IMR-90 (cell line): ENCODE results near the gene CTDSPL. TPM values are rescaled to one million over a fixed set of nuclear protein-coding genes. Genes with fewer than 3 reads are reported as not detected.

Experiments used
- ATAC-seq: fragments of 200-7000 bp; cut with Tn5 transposase; 2 replicates; pipeline ENCODE4 v1.9.1; 2020; ENCODE audit warnings: low read depth, mild to moderate bottlenecking, moderate library complexity
- BruUV-seq: library from RNA; stranded (reverse); fragments of 400-500 nt; replicated peaks from 2 replicates; lab custom pipeline; 2021; lab: Mats Ljungman, UMichigan
- CTCF ChIA-PET: fragments of 300-600 bp; formaldehyde crosslinking; extraction: SDS; loops from one replicate; lab custom pipeline; 2021; ENCODE audit warnings: antibody characterized with exemption; lab: Yijun Ruan, JAX
- POLR2A ChIA-PET: fragments of 300-600 bp; sonication (Branson Sonifier 250); formaldehyde crosslinking; loops from one replicate; lab custom pipeline; 2022; ENCODE audit warnings: antibody characterized with exemption; ENCODE audit not compliant: unreplicated experiment; lab: Charles Lee
- DNase-seq: peaks from one replicate; pipeline ENCODE4 v3.0.0; 2013
- H2AFZ ChIP-seq: replicated peaks from 2 replicates; pipeline ENCODE3; 2013; ENCODE audit warnings: low read length, mild to moderate bottlenecking; ENCODE audit not compliant: poor library complexity
- H2AK5ac ChIP-seq: 2 replicates; pipeline ENCODE4 v1.6.1; 2013; ENCODE audit warnings: low read depth, low read length, inconsistent platforms
- H2AK9ac ChIP-seq: replicated peaks from 2 replicates; pipeline ENCODE3; 2013; ENCODE audit warnings: mild to moderate bottlenecking, low read depth, low read length, moderate library complexity; ENCODE audit not compliant: poor library complexity
- H2BK120ac ChIP-seq: 2 replicates; pipeline ENCODE4 v1.6.1; 2013; ENCODE audit warnings: low read depth, low read length, inconsistent platforms
- H2BK15ac ChIP-seq: 3 replicates; pipeline ENCODE4 v1.6.1; 2013; ENCODE audit warnings: low read depth, low read length, inconsistent platforms
- H2BK20ac ChIP-seq: 2 replicates; pipeline ENCODE4 v1.6.1; 2013; ENCODE audit warnings: low read depth, mild to moderate bottlenecking, inconsistent platforms, low read length, moderate library complexity
- H2BK5ac ChIP-seq: 2 replicates; pipeline ENCODE4 v1.6.1; 2013; ENCODE audit warnings: mild to moderate bottlenecking, low read depth, low read length, inconsistent platforms; ENCODE audit not compliant: poor library complexity, severe bottlenecking
- H3K14ac ChIP-seq: replicated peaks from 2 replicates; pipeline ENCODE4 v1.6.1; 2013; ENCODE audit warnings: low read depth, low read length, inconsistent platforms
- H3K18ac ChIP-seq: 2 replicates; pipeline ENCODE4 v1.6.1; 2013; ENCODE audit warnings: low read depth, low read length, control low read depth
- H3K23ac ChIP-seq: 2 replicates; pipeline ENCODE4 v1.6.1; 2013; ENCODE audit warnings: low read depth, low read length, inconsistent platforms
- H3K27ac ChIP-seq: 2 replicates; pipeline ENCODE4 v1.5.1; 2013; ENCODE audit warnings: mild to moderate bottlenecking, control low read depth, low read length; ENCODE audit not compliant: insufficient read depth
- H3K27me3 ChIP-seq: 2 replicates; pipeline ENCODE4 v1.6.1; 2013; ENCODE audit warnings: low read length; ENCODE audit not compliant: control insufficient read depth, insufficient read depth
- H3K36me3 ChIP-seq: 2 replicates; pipeline ENCODE4 v1.6.1; 2013; ENCODE audit warnings: low read length, mixed read lengths; ENCODE audit not compliant: control insufficient read depth, insufficient read depth
- H3K4ac ChIP-seq: 2 replicates; pipeline ENCODE4 v1.6.1; 2013; ENCODE audit warnings: low read depth, low read length, inconsistent platforms
- H3K4me1 ChIP-seq: 2 replicates; pipeline ENCODE4 v1.6.1; 2013; ENCODE audit warnings: low read length, mixed read lengths; ENCODE audit not compliant: control insufficient read depth, insufficient read depth
- H3K4me2 ChIP-seq: 2 replicates; pipeline ENCODE4 v1.6.1; 2013; ENCODE audit warnings: low read depth, mild to moderate bottlenecking, control low read depth, low read length, moderate library complexity
- H3K4me3 ChIP-seq: 2 replicates; pipeline ENCODE4 v1.5.1; 2013; ENCODE audit warnings: low read depth, mild to moderate bottlenecking, control low read depth, low read length, moderate library complexity; ENCODE audit not compliant: insufficient read depth
- H3K56ac ChIP-seq: 2 replicates; pipeline ENCODE4 v1.6.1; 2013; ENCODE audit warnings: low read length, inconsistent platforms; ENCODE audit not compliant: insufficient read depth; ENCODE audit errors: extremely low read depth
- H3K79me1 ChIP-seq, 2 experiments: 2 replicates each; pipeline ENCODE4 v1.6.1; 2013; ENCODE audit warnings: low read length in 2 of 2, inconsistent platforms in 1 of 2, low read depth in 1 of 2
- H3K9ac ChIP-seq: 2 replicates; pipeline ENCODE4 v1.6.1; 2013; ENCODE audit warnings: low read depth, low read length, control low read depth
- H3K9me1 ChIP-seq: 2 replicates; pipeline ENCODE4 v1.6.1; 2013; ENCODE audit warnings: low read length, inconsistent platforms; ENCODE audit not compliant: insufficient read depth
- H3K9me3 ChIP-seq: 2 replicates; pipeline ENCODE4 v1.6.1; 2013; ENCODE audit warnings: low read length; ENCODE audit not compliant: control insufficient read depth, insufficient read depth
- H4K20me1 ChIP-seq: 2 replicates; pipeline ENCODE4 v1.6.1; 2013; ENCODE audit warnings: low read length, inconsistent platforms; ENCODE audit not compliant: insufficient read depth
- H4K5ac ChIP-seq: 2 replicates; pipeline ENCODE4 v1.6.1; 2013; ENCODE audit warnings: mild to moderate bottlenecking, low read depth, low read length, control low read depth
- H4K8ac ChIP-seq, 2 experiments: 2 replicates each; pipeline ENCODE4 v1.6.1; 2013; ENCODE audit warnings: low read depth in 2 of 2, low read length in 2 of 2, control low read depth in 1 of 2, inconsistent platforms in 1 of 2
- H4K91ac ChIP-seq: 2 replicates; pipeline ENCODE4 v1.6.1; 2013; ENCODE audit warnings: low read depth, low read length, inconsistent platforms; ENCODE audit not compliant: insufficient read depth
- CEBPB ChIP-seq: IDR thresholded peaks from 2 replicates; pipeline ENCODE4 v1.6.1; 2012; ENCODE audit warnings: low read depth, low read length, improper control_type of control experiment
- CHD1 ChIP-seq: IDR thresholded peaks from 2 replicates; pipeline ENCODE4 v1.6.1; 2012; ENCODE audit warnings: low read depth, low read length, improper control_type of control experiment
- CTCF ChIP-seq: conservative IDR thresholded peaks from 2 replicates; pipeline ENCODE4 v1.5.1; 2012; ENCODE audit warnings: mild to moderate bottlenecking, low read depth, low read length, improper control_type of control experiment
- ELK1 ChIP-seq: fragments of 150-350 bp; IDR thresholded peaks from 2 replicates; pipeline ENCODE4 v1.6.1; 2016; ENCODE audit warnings: low read depth, mild to moderate bottlenecking, low read length, moderate library complexity, borderline replicate concordance
- FOS ChIP-seq: fragments of 150-350 bp; IDR thresholded peaks from 2 replicates; pipeline ENCODE4 v1.6.1; 2016; ENCODE audit warnings: low read depth, low read length
- MAFK ChIP-seq: IDR thresholded peaks from 2 replicates; pipeline ENCODE4 v1.6.1; 2012; ENCODE audit warnings: low read depth, low read length, improper control_type of control experiment
- MAZ ChIP-seq: IDR thresholded peaks from 2 replicates; pipeline ENCODE4 v1.6.1; 2012; ENCODE audit warnings: low read depth, mild to moderate bottlenecking, low read length, improper control_type of control experiment, moderate library complexity, borderline replicate concordance
- POLR2A ChIP-seq: IDR thresholded peaks from 2 replicates; pipeline ENCODE4 v1.6.1; 2012; ENCODE audit warnings: mild to moderate bottlenecking, low read depth, low read length
- RAD21 ChIP-seq: IDR thresholded peaks from 2 replicates; pipeline ENCODE4 v1.6.1; 2012; ENCODE audit warnings: low read length, improper control_type of control experiment
- RFX5 ChIP-seq: IDR thresholded peaks from 2 replicates; pipeline ENCODE4 v1.8.0; 2012; ENCODE audit warnings: low read depth, mild to moderate bottlenecking, low read length, moderate library complexity
- SMC3 ChIP-seq: fragments of 150-350 bp; IDR thresholded peaks from 2 replicates; pipeline ENCODE4 v1.6.1; 2016; ENCODE audit warnings: low read depth, mild to moderate bottlenecking, antibody characterized with exemption, low read length, moderate library complexity
- USF2 ChIP-seq: fragments of 150-350 bp; IDR thresholded peaks from 2 replicates; pipeline ENCODE4 v1.6.1; 2017; ENCODE audit warnings: mild to moderate bottlenecking, antibody characterized with exemption, low read length, low read depth
- WGBS, 2 experiments: methylation state at CpG; one replicate each; pipeline versions ENCODE4 v1.1.5 to v1.1.7; 2013; ENCODE audit warnings: missing lambda C conversion rate in 2 of 2; ENCODE audit not compliant: insufficient read length in 1 of 2; ENCODE audit errors: extremely low coverage in 2 of 2; 5-methylcytosine and 5-hydroxymethylcytosine counted together
- dilution Hi-C: fragments of 300-500 bp; cut with HindIII; formaldehyde crosslinking; loops from one replicate; pipeline ENCODE4 v1.14.3; 2018; ENCODE audit warnings: low sequenced_read_pairs; ENCODE audit not compliant: unreplicated experiment
- in situ Hi-C: fragments of 300-500 bp; cut with MboI; formaldehyde crosslinking; loops from 3 replicates; pipeline ENCODE4 v1.14.3; 2019; ENCODE audit warnings: low sequenced_read_pairs, inconsistent platforms, mixed read lengths
- intact Hi-C: fragments of 100-400 bp; cut with micrococcal nuclease; formaldehyde crosslinking; loops from 2 replicates; pipeline ENCODE4 v1.10.0; 2022
- polyA plus RNA-seq, 3 experiments: library from polyadenylated mRNA; depleted of rRNA; stranded (reverse); fragments of >200 nt; gene quantifications; 2 replicates each; pipeline ENCODE4 v1.2.3, GENCODE V29; 2012; ENCODE audit warnings: low replicate concordance in 1 of 3
- total RNA-seq: library from RNA; depleted of rRNA; stranded (reverse); fragments of >200 nt; gene quantifications from 2 replicates; pipeline ENCODE4 v1.2.3, GENCODE V29; 2012

The CTDSPL gene
- total and polyA plus RNA-seq, 2 of the 4 experiments (the other 2 are of a cell fraction) = 24.5 to 29.0 TPM

GRCh38 chr3:37903320-37903719 lies 41.6 kb downstream of the CTDSPL start:
- H3K4me3 ChIP-seq = no peak overlapping the region
- no peak overlapping the region for H3K9ac ChIP-seq
- no peak overlapping the region for H2BK15ac ChIP-seq
- no peak overlapping the region for H2AK9ac ChIP-seq
- WGBS, 2 experiments = no CpG with 5 or more reads among the region's 2 CpGs
- no peak overlapping the region for H4K5ac ChIP-seq
- no peak overlapping the region for H2AFZ ChIP-seq
- H3K27ac ChIP-seq = no peak overlapping the region
- TF ChIP-seq RFX5 = no peak
- no peak for TF ChIP-seq FOS
- no peak for TF ChIP-seq CHD1
- TF ChIP-seq RAD21 = no peak
- TF ChIP-seq MAZ = no peak
- TF ChIP-seq ELK1 = no peak
- no peak for TF ChIP-seq USF2
- no peak for TF ChIP-seq POLR2A
- no peak for TF ChIP-seq CTCF
- TF ChIP-seq MAFK = no peak
- TF ChIP-seq CEBPB = no peak
- no peak for TF ChIP-seq SMC3
- no peak overlapping the region for H3K4ac ChIP-seq
- in situ Hi-C loops (loop anchor here (5.0 kb wide), 1 partner anchor 36 kb away; no protein-coding TSS in a partner anchor), intact Hi-C loops (no loop called here), dilution Hi-C loops (no loop called here)
- H4K91ac ChIP-seq = no peak overlapping the region
- no peak overlapping the region for H2BK20ac ChIP-seq
- POLR2A ChIA-PET = no interaction called here
- H4K20me1 ChIP-seq = peaks cover 21% of the 10 kb centered on the region
- peaks cover 2% of the 10 kb centered on the region; the same call in 1 of the 2 replicates for H3K36me3 ChIP-seq
- peaks cover 25% of the 10 kb centered on the region for H3K4me1 ChIP-seq
- H3K23ac ChIP-seq = no peak overlapping the region
- no TSS peak for BruUV-seq
- H3K9me1 ChIP-seq = peaks cover 30% of the 10 kb centered on the region
- no peak overlapping the region for H2BK5ac ChIP-seq
- H4K8ac ChIP-seq = no peak overlapping the region
- CTCF ChIA-PET = no interaction called here
- no peak overlapping the region for H2AK5ac ChIP-seq
- H3K27me3 ChIP-seq = no peaks in the 10 kb centered on the region
- DNase-seq = no peak
- H3K18ac ChIP-seq = no peak overlapping the region
- H3K79me1 ChIP-seq = peaks cover 55 to 89% of the 10 kb centered on the region in 2 experiments
- H3K4me2 ChIP-seq = no peak overlapping the region
- no peak overlapping the region for H2BK120ac ChIP-seq
- no peaks in the 10 kb centered on the region for H3K9me3 ChIP-seq
- no peak overlapping the region for H3K14ac ChIP-seq
- no peak overlapping the region for H3K56ac ChIP-seq
- no peak for ATAC-seq
